HepG2 (cell line): ENCODE results near the gene PPP1R18. TPM values are rescaled to one million over a fixed set of nuclear protein-coding genes. Genes with fewer than 3 reads are reported as not detected.

ENCODE experiments used
- ARID3A ChIP-seq: IDR thresholded peaks from 2 replicates; pipeline ENCODE4 v1.6.1; 2012; ENCODE audit warnings: low read depth, low read length, improper control_type of control experiment
- ARNT2 ChIP-seq: sonication (generic); formaldehyde crosslinking; IDR thresholded peaks from 2 replicates; pipeline ENCODE4 v1.8.0; 2022; ENCODE audit warnings: mild to moderate bottlenecking, low read depth, missing genetic modification reagents, moderate library complexity
- CBFB ChIP-seq: sonication (generic); formaldehyde crosslinking; IDR thresholded peaks from 2 replicates; pipeline ENCODE4 v1.4.0; 2020; ENCODE audit warnings: missing genetic modification reagents
- HNRNPH1 ChIP-seq: fragments of 200-400 bp; formaldehyde crosslinking; optimal IDR thresholded peaks from 2 replicates; pipeline ENCODE3; 2017; ENCODE audit warnings: mild to moderate bottlenecking, low read depth, low read length
- HNRNPUL1 ChIP-seq: fragments of 200-400 bp; formaldehyde crosslinking; IDR thresholded peaks from 2 replicates; pipeline ENCODE4 v1.6.1; 2017; ENCODE audit warnings: low read depth, mild to moderate bottlenecking, low read length, moderate library complexity
- IKZF1 ChIP-seq: fragments of 450-650 bp; IDR thresholded peaks from 2 replicates; pipeline ENCODE4 v1.7.1; 2016
- KLF6 ChIP-seq: IDR thresholded peaks from 2 replicates; pipeline ENCODE4 v1.8.0; 2016; ENCODE audit warnings: missing biosample characterization, missing genetic modification reagents
- NCOA2 ChIP-seq: sonication (generic); formaldehyde crosslinking; IDR thresholded peaks from 2 replicates; pipeline ENCODE4 v1.8.0; 2022; ENCODE audit warnings: inconsistent platforms
- PHF21A ChIP-seq: sonication (generic); formaldehyde crosslinking; IDR thresholded peaks from 2 replicates; pipeline ENCODE4 v1.5.0; 2020; ENCODE audit warnings: mild to moderate bottlenecking, missing genetic modification reagents
- PRDM10 ChIP-seq: sonication (generic); formaldehyde crosslinking; IDR thresholded peaks from 2 replicates; pipeline ENCODE4 v1.4.0; 2020; ENCODE audit warnings: low read depth, missing genetic modification reagents
- SIX4 ChIP-seq: sonication (generic); formaldehyde crosslinking; IDR thresholded peaks from 2 replicates; pipeline ENCODE4 v1.4.0; 2020; ENCODE audit warnings: missing genetic modification reagents
- TBP ChIP-seq: sonication (generic); formaldehyde crosslinking; IDR thresholded peaks from 2 replicates; pipeline ENCODE4 v1.5.0; 2020; ENCODE audit warnings: missing genetic modification reagents
- TEAD3 ChIP-seq: optimal IDR thresholded peaks from 2 replicates; pipeline ENCODE3; 2016; ENCODE audit warnings: borderline replicate concordance
- THAP11 ChIP-seq: IDR thresholded peaks from 2 replicates; pipeline ENCODE4 v1.6.1; 2016; ENCODE audit warnings: missing biosample characterization, missing genetic modification reagents
- XRCC5 ChIP-seq: fragments of 200-400 bp; formaldehyde crosslinking; optimal IDR thresholded peaks from 2 replicates; pipeline ENCODE3; 2017; ENCODE audit warnings: mild to moderate bottlenecking, low read length
- ZBTB34 ChIP-seq: sonication (generic); formaldehyde crosslinking; IDR thresholded peaks from 2 replicates; pipeline ENCODE4 v1.8.0; 2022; ENCODE audit warnings: mild to moderate bottlenecking, missing genetic modification reagents
- ZNF180 ChIP-seq: sonication (generic); formaldehyde crosslinking; IDR thresholded peaks from 2 replicates; pipeline ENCODE4 v1.4.0; 2020; ENCODE audit warnings: low read depth, missing genetic modification reagents, borderline replicate concordance
- ZNF292 ChIP-seq: sonication (generic); formaldehyde crosslinking; IDR thresholded peaks from 2 replicates; pipeline ENCODE4 v1.8.1; 2022; ENCODE audit warnings: mild to moderate bottlenecking, low read depth, missing genetic modification reagents, borderline replicate concordance
- ZNF510 ChIP-seq: sonication (generic); formaldehyde crosslinking; IDR thresholded peaks from 2 replicates; pipeline ENCODE4 v1.4.0; 2020; ENCODE audit warnings: low read depth, mild to moderate bottlenecking, missing genetic modification reagents
- ZNF564 ChIP-seq: sonication (generic); formaldehyde crosslinking; IDR thresholded peaks from 2 replicates; pipeline ENCODE4 v1.8.1; 2023; ENCODE audit warnings: mild to moderate bottlenecking, missing genetic modification reagents
- ZNF576 ChIP-seq: sonication (generic); formaldehyde crosslinking; IDR thresholded peaks from 2 replicates; pipeline ENCODE4 v1.4.0; 2020; ENCODE audit warnings: mild to moderate bottlenecking, missing genetic modification reagents
- ZNF598 ChIP-seq: sonication (generic); formaldehyde crosslinking; IDR thresholded peaks from 2 replicates; pipeline ENCODE4 v1.5.1; 2020; ENCODE audit warnings: mild to moderate bottlenecking, missing genetic modification reagents, borderline replicate concordance
- polyA plus RNA-seq, 8 experiments: library from polyadenylated mRNA; depleted of rRNA in 3 of 8; stranded (reverse) in 7 of 8; unstranded in 1 of 8; fragments of >200 nt; fragmentation: Illumina TruSeq in 4 of 8; extraction: Trizol in 4 of 8; gene quantifications; 2 replicates each; pipeline versions ENCODE4 v1.2.1 to v1.2.3, GENCODE V29; 2011 to 2016; ENCODE audit warnings: low read depth in 4 of 8, missing spikeins in 1 of 8, mixed read lengths in 1 of 8; ENCODE audit not compliant: insufficient read depth in 1 of 8
- total RNA-seq, 5 experiments: library from RNA; depleted of rRNA; stranded (reverse); fragments of >200 nt; fragmentation: Illumina TruSeq; extraction: Trizol; gene quantifications; 2 replicates each; pipeline ENCODE4 v1.2.3, GENCODE V29; 2016; ENCODE audit warnings: low read depth in 1 of 5

PPP1R18 gene
- total and polyA plus RNA-seq, 2 of the 13 experiments (the other 11 are each of a cell fraction or from before 2014, with no cell fraction given) = 4.9 to 9.2 TPM

- TF ChIP-seq PHF21A (CRISPR knock-in tag) (peak; percentile 82), ZNF510 (CRISPR knock-in tag) (peak; percentile 96), SIX4 (no peak; the same call in 1 of the 2 replicates), ARNT2 (peak; percentile 98), HNRNPUL1 (peak; percentile 78), ZNF598 (peak; percentile 99), HNRNPH1 (no peak), ZNF180 (CRISPR knock-in tag) (no peak), NCOA2 (CRISPR knock-in tag) (peak; percentile 37; the same call in 1 of the 2 replicates), IKZF1 (no peak), PRDM10 (CRISPR knock-in tag) (peak; percentile 72), THAP11 (CRISPR knock-in tag) (peak; percentile 83), TBP (CRISPR knock-in tag) (no peak; the same call in 1 of the 2 replicates), ZNF292 (CRISPR knock-in tag) (0 out of 2 replicates have a peak, but pooled peaks have one; percentile 41), TEAD3 (peak; percentile 54), ARID3A (no peak), ZNF576 (CRISPR knock-in tag) (peak; percentile 92), KLF6 (CRISPR knock-in tag) (peak; percentile 89; the same call in 1 of the 2 replicates), ZBTB34 (CRISPR knock-in tag) (no peak), CBFB (CRISPR knock-in tag) (peak; percentile 81), ZNF564 (peak; percentile 81; the same call in 1 of the 2 replicates), XRCC5 (no peak)
Observed at GRCh38 chr6:30647242-30648116, 39.0 kb downstream of the PPP1R18 start (continued).
